GM23338 (cell line): ENCODE data around the gene HDDC3. TPM values are rescaled to one million over a fixed set of nuclear protein-coding genes. Genes with fewer than 3 reads are reported as not detected.

ENCODE experiments used
- ATAC-seq: fragments of 200-7000 bp; cut with Tn5 transposase; 3 replicates; pipeline ENCODE4 v1.9.1; 2020
- DNase-seq: peaks from one replicate; pipeline ENCODE4 v3.0.0-alpha.2; 2015; ENCODE audit warnings: low spot score
- H2AFZ ChIP-seq: fragments of 200-600 bp; sonication (generic); 2 replicates; pipeline ENCODE4 v1.8.0; 2016; ENCODE audit warnings: antibody characterized with exemption, mild to moderate bottlenecking, moderate library complexity
- H3F3A ChIP-seq: fragments of 200-600 bp; sonication (generic); replicated peaks from 2 replicates; pipeline ENCODE4 v1.8.0; 2017; ENCODE audit warnings: antibody characterized with exemption, mixed run types, low read depth
- H3K27ac ChIP-seq: fragments of 200-600 bp; sonication (generic); 2 replicates; pipeline ENCODE4 v1.6.1; 2016; ENCODE audit warnings: low read depth
- H3K27me3 ChIP-seq: fragments of 200-600 bp; sonication (generic); 2 replicates; pipeline ENCODE4 v1.8.0; 2016; ENCODE audit warnings: mild to moderate bottlenecking, mixed run types, moderate library complexity; ENCODE audit not compliant: insufficient read depth
- H3K36me3 ChIP-seq: fragments of 200-600 bp; sonication (generic); 2 replicates; pipeline ENCODE4 v1.8.0; 2016; ENCODE audit warnings: mild to moderate bottlenecking; ENCODE audit not compliant: insufficient read depth
- H3K4me1 ChIP-seq: fragments of 200-600 bp; sonication (generic); 2 replicates; pipeline ENCODE4 v1.8.0; 2016; ENCODE audit warnings: mild to moderate bottlenecking, moderate library complexity; ENCODE audit not compliant: insufficient read depth
- H3K4me2 ChIP-seq: fragments of 200-600 bp; sonication (generic); 2 replicates; pipeline ENCODE4 v1.7.1; 2017; ENCODE audit warnings: mixed run types
- H3K4me3 ChIP-seq: fragments of 200-600 bp; sonication (generic); 2 replicates; pipeline ENCODE4 v1.6.1; 2016; ENCODE audit warnings: mixed run types
- H3K79me2 ChIP-seq: fragments of 200-600 bp; sonication (generic); replicated peaks from 2 replicates; pipeline ENCODE4 v1.8.0; 2017; ENCODE audit warnings: mild to moderate bottlenecking; ENCODE audit not compliant: insufficient read depth
- H3K9me2 ChIP-seq: fragments of 200-600 bp; sonication (generic); 2 replicates; pipeline ENCODE4 v1.8.0; 2017; ENCODE audit not compliant: insufficient read depth
- H4K20me1 ChIP-seq: fragments of 200-600 bp; sonication (generic); replicated peaks from 2 replicates; pipeline ENCODE4 v1.8.0; 2017; ENCODE audit warnings: mild to moderate bottlenecking; ENCODE audit not compliant: insufficient read depth
- H3K27ac Mint-ChIP-seq: 2 replicates; pipeline ENCODE4 v1.8.0; 2020; ENCODE audit warnings: inconsistent platforms, mild to moderate bottlenecking, moderate library complexity, mixed read lengths
- H3K27me3 Mint-ChIP-seq: 3 replicates; pipeline ENCODE4 v1.8.0; 2022; ENCODE audit warnings: low read depth, mild to moderate bottlenecking, moderate library complexity, mixed read lengths, inconsistent platforms; ENCODE audit not compliant: insufficient read depth, poor library complexity
- H3K36me3 Mint-ChIP-seq: 3 replicates; pipeline ENCODE4 v1.8.0; 2021; ENCODE audit warnings: low read depth, mild to moderate bottlenecking, inconsistent platforms, moderate library complexity, mixed read lengths
- H3K4me1 Mint-ChIP-seq: 3 replicates; pipeline ENCODE4 v1.8.0; 2020; ENCODE audit warnings: mild to moderate bottlenecking, inconsistent platforms, mixed read lengths
- H3K4me3 Mint-ChIP-seq: 3 replicates; pipeline ENCODE4 v1.8.0; 2021; ENCODE audit warnings: moderate library complexity, mild to moderate bottlenecking, inconsistent platforms, mixed read lengths
- H3K9me3 Mint-ChIP-seq: 3 replicates; pipeline ENCODE4 v1.8.0; 2020; ENCODE audit warnings: moderate library complexity, mild to moderate bottlenecking, inconsistent platforms, mixed read lengths
- EZH2 ChIP-seq: fragments of 200-600 bp; sonication (generic); IDR thresholded peaks from one replicate; pipeline ENCODE4 v1.8.0; 2017; ENCODE audit warnings: antibody characterized with exemption, mild to moderate bottlenecking, low read depth; ENCODE audit not compliant: unreplicated experiment
- JUNB ChIP-seq: IDR thresholded peaks from one replicate; pipeline ENCODE4 v1.6.1; 2016; ENCODE audit warnings: antibody characterized with exemption; ENCODE audit not compliant: unreplicated experiment
- NANOG ChIP-seq: IDR thresholded peaks from 2 replicates; pipeline ENCODE4 v1.6.1; 2016; ENCODE audit warnings: antibody characterized with exemption, borderline replicate concordance
- POLR2AphosphoS5 ChIP-seq: IDR thresholded peaks from 2 replicates; pipeline ENCODE4 v1.6.1; 2016; ENCODE audit warnings: antibody characterized with exemption, low read depth
- STAT1 ChIP-seq: IDR thresholded peaks from one replicate; pipeline ENCODE4 v1.6.1; 2016; ENCODE audit warnings: antibody characterized with exemption; ENCODE audit not compliant: unreplicated experiment
- polyA plus RNA-seq: library from polyadenylated mRNA; unstranded; fragments of >200 nt; fragmentation: Nextera tagmentation; extraction: Ambion mirVana; gene quantifications from 2 replicates; pipeline ENCODE4 v1.2.1, GENCODE V29; 2016
- total RNA-seq: library from RNA; depleted of rRNA; stranded (reverse); fragments of >200 nt; shearing (Covaris generic); gene quantifications from 2 replicates; pipeline ENCODE4 v1.2.3, GENCODE V29; 2014
- TF ChIP-seq, protein P1 (sequence below), 2 experiments: fragments of 200-600 bp in 1 of 2; sonication (generic) in 1 of 2; conservative IDR thresholded peaks; 2 replicates each; pipeline versions ENCODE4 v1.5.1 to v1.6.1; 2016 to 2017; ENCODE audit warnings: antibody characterized with exemption in 2 of 2, low read depth in 2 of 2, mild to moderate bottlenecking in 2 of 2, moderate library complexity in 1 of 2
- TF ChIP-seq, protein P2 (sequence below): fragments of 250-450 bp; sonication (Bioruptor Pico); IDR thresholded peaks from 2 replicates; pipeline ENCODE4 v1.5.0; 2020; ENCODE audit warnings: mild to moderate bottlenecking, moderate library complexity

Gene HDDC3
- total and polyA plus RNA-seq, 2 experiments from 2014 or later: 17.4 to 19.0 TPM

DNA sequence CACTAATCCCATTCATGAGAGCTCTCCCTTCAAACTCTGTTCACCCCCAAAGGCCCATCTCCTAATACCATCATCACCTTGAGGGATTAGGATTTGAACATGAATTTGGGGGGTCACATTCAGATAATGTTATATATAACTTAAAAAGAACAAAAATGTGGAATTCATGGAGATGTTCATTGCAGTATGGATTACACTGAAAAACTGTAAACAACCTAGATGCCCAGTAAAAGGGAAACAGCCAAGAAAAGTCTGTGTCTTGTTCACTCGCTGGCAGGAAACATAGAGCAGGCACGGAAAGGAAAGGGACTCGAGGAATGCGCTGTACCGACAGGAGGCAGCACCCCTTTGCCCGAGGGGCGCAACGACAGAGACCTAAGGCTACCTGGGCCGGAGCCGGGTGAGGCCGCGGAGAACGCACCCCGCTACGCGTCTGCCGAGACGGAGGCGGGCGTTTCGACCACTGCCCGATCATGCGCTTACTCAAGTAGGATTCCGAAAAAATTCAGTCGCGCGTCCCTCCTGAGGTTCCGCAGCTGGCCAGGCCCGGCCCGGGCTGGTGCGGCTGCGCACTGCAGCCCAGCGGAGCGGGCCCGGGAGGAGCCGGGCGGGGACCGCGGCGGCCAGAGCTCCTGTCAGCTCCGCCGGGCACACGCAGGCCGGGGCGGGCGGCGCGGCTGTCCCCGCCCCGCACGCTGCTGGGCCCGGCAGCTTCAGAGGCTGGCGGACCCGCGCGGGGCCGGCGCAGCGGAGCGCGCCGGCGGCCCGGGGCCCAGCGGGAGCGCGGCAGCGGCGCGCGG is 30.1 kb downstream of the HDDC3 start:
- Histone ChIP-seq H4K20me1 (no peaks in the 10 kb centered on the region), H3K27ac (peak overlapping the region; percentile 27; the same call in 1 of the 2 replicates), H3F3A (peaks cover 15% of the 10 kb centered on the region), H3K79me2 (no peaks in the 10 kb centered on the region), H3K36me3 (no peaks in the 10 kb centered on the region), H3K9me2 (no peaks in the 10 kb centered on the region), H3K27me3 (peaks cover 24% of the 10 kb centered on the region), H3K4me3 (peak overlapping the region; percentile 83), H3K4me2 (peak overlapping the region; percentile 79), H2AFZ (peak overlapping the region; percentile 85), H3K4me1 (peaks cover 18% of the 10 kb centered on the region)
- ATAC-seq: peak; percentile 75
- Mint-ChIP-seq H3K27ac (no peak overlapping the region), H3K4me1 (peaks cover 15% of the 10 kb centered on the region), H3K9me3 (no peaks in the 10 kb centered on the region; the same call in 2 of the 3 replicates), H3K36me3 (peaks cover 10% of the 10 kb centered on the region), H3K27me3 (peaks cover 24% of the 10 kb centered on the region), H3K4me3 (peak overlapping the region; percentile 86)
- DNase-seq: peak; percentile 87
- no peak for TF ChIP-seq NANOG
- TF ChIP-seq JUNB: no peak
- TF ChIP-seq, protein P1, sequence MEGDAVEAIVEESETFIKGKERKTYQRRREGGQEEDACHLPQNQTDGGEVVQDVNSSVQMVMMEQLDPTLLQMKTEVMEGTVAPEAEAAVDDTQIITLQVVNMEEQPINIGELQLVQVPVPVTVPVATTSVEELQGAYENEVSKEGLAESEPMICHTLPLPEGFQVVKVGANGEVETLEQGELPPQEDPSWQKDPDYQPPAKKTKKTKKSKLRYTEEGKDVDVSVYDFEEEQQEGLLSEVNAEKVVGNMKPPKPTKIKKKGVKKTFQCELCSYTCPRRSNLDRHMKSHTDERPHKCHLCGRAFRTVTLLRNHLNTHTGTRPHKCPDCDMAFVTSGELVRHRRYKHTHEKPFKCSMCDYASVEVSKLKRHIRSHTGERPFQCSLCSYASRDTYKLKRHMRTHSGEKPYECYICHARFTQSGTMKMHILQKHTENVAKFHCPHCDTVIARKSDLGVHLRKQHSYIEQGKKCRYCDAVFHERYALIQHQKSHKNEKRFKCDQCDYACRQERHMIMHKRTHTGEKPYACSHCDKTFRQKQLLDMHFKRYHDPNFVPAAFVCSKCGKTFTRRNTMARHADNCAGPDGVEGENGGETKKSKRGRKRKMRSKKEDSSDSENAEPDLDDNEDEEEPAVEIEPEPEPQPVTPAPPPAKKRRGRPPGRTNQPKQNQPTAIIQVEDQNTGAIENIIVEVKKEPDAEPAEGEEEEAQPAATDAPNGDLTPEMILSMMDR (conservative IDR thresholded peaks at IDR 0.05; ENCODE audit: low read depth in 2 of 2): peak; percentile 63 to 79
- TF ChIP-seq, protein P2, sequence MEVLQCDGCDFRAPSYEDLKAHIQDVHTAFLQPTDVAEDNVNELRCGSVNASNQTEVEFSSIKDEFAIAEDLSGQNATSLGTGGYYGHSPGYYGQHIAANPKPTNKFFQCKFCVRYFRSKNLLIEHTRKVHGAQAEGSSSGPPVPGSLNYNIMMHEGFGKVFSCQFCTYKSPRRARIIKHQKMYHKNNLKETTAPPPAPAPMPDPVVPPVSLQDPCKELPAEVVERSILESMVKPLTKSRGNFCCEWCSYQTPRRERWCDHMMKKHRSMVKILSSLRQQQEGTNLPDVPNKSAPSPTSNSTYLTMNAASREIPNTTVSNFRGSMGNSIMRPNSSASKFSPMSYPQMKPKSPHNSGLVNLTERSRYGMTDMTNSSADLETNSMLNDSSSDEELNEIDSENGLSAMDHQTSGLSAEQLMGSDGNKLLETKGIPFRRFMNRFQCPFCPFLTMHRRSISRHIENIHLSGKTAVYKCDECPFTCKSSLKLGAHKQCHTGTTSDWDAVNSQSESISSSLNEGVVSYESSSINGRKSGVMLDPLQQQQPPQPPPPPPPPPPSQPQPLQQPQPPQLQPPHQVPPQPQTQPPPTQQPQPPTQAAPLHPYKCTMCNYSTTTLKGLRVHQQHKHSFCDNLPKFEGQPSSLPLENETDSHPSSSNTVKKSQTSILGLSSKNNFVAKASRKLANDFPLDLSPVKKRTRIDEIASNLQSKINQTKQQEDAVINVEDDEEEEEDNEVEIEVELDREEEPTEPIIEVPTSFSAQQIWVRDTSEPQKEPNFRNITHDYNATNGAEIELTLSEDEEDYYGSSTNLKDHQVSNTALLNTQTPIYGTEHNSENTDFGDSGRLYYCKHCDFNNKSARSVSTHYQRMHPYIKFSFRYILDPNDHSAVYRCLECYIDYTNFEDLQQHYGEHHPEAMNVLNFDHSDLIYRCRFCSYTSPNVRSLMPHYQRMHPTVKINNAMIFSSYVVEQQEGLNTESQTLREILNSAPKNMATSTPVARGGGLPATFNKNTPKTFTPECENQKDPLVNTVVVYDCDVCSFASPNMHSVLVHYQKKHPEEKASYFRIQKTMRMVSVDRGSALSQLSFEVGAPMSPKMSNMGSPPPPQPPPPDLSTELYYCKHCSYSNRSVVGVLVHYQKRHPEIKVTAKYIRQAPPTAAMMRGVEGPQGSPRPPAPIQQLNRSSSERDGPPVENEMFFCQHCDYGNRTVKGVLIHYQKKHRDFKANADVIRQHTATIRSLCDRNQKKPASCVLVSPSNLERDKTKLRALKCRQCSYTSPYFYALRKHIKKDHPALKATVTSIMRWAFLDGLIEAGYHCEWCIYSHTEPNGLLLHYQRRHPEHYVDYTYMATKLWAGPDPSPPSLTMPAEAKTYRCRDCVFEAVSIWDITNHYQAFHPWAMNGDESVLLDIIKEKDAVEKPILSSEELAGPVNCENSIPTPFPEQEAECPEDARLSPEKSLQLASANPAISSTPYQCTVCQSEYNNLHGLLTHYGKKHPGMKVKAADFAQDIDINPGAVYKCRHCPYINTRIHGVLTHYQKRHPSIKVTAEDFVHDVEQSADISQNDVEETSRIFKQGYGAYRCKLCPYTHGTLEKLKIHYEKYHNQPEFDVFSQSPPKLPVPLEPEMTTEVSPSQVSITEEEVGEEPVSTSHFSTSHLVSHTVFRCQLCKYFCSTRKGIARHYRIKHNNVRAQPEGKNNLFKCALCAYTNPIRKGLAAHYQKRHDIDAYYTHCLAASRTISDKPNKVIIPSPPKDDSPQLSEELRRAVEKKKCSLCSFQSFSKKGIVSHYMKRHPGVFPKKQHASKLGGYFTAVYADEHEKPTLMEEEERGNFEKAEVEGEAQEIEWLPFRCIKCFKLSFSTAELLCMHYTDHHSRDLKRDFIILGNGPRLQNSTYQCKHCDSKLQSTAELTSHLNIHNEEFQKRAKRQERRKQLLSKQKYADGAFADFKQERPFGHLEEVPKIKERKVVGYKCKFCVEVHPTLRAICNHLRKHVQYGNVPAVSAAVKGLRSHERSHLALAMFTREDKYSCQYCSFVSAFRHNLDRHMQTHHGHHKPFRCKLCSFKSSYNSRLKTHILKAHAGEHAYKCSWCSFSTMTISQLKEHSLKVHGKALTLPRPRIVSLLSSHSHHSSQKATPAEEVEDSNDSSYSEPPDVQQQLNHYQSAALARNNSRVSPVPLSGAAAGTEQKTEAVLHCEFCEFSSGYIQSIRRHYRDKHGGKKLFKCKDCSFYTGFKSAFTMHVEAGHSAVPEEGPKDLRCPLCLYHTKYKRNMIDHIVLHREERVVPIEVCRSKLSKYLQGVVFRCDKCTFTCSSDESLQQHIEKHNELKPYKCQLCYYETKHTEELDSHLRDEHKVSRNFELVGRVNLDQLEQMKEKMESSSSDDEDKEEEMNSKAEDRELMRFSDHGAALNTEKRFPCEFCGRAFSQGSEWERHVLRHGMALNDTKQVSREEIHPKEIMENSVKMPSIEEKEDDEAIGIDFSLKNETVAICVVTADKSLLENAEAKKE (CRISPR knock-in tag): no peak
- TF ChIP-seq STAT1: no peak
- TF ChIP-seq POLR2AphosphoS5: no peak
- no peak for TF ChIP-seq EZH2
